CD4-positive, alpha-beta T cell (primary cell): Measurements from ENCODE around the gene NME7. TPM values are rescaled to one million over a fixed set of nuclear protein-coding genes. Genes with fewer than 3 reads are reported as not detected.
"Not testable (repeated sequence)": the region's sequence is repeated elsewhere in the genome, so short reads cannot be mapped to it uniquely, and the experiment has no call there.

Source experiments
- ATAC-seq: fragments of 200-7000 bp; cut with Tn5 transposase; one replicate; pipeline ENCODE4 v1.10.0; 2022; ENCODE audit warnings: mild to moderate bottlenecking; ENCODE audit not compliant: poor library complexity
- CTCF ChIA-PET: fragments of 350-600 bp; sonication (Branson Sonifier 250); formaldehyde crosslinking; loops from one replicate; lab custom pipeline; 2021; ENCODE audit warnings: antibody characterized with exemption, inconsistent platforms; lab: Charles Lee
- POLR2A ChIA-PET: fragments of 350-600 bp; sonication (Branson Sonifier 250); formaldehyde crosslinking; loops from one replicate; lab custom pipeline; 2021; ENCODE audit warnings: antibody characterized with exemption, inconsistent platforms; lab: Charles Lee
- DNase-seq, 14 experiments: peaks; one replicate each; pipeline ENCODE4 v3.0.0-alpha.2; 2013 to 2020; ENCODE audit warnings: mixed read lengths in 2 of 14
- H3K27ac ChIP-seq, 2 donors: one replicate each; pipeline versions ENCODE4 v1.5.1 to v1.7.0; 2013; ENCODE audit warnings: low read length in 2 of 2, low read depth in 1 of 2, mild to moderate bottlenecking in 1 of 2
- H3K27me3 ChIP-seq, 2 experiments: 1 replicate in 1 of 2; 2 replicates in 1 of 2; pipeline versions ENCODE4 v1.6.1 to v1.7.0; 2013; ENCODE audit warnings: low read length in 2 of 2, control low read depth in 1 of 2, mild to moderate bottlenecking in 1 of 2, moderate library complexity in 1 of 2; ENCODE audit not compliant: insufficient read depth in 2 of 2, control insufficient read depth in 1 of 2
- H3K36me3 ChIP-seq: one replicate; pipeline ENCODE4 v1.6.1; 2013; ENCODE audit warnings: low read length, control low read depth; ENCODE audit not compliant: insufficient read depth
- H3K4me1 ChIP-seq: one replicate; pipeline ENCODE4 v1.6.1; 2013; ENCODE audit warnings: low read length, control low read depth; ENCODE audit not compliant: insufficient read depth
- H3K4me3 ChIP-seq: one replicate; pipeline ENCODE4 v1.5.1; 2013; ENCODE audit warnings: mild to moderate bottlenecking, low read length, moderate library complexity
- H3K9me3 ChIP-seq, 2 experiments: 1 replicate in 1 of 2; 2 replicates in 1 of 2; pipeline versions ENCODE4 v1.6.1 to v1.7.0; 2013; ENCODE audit warnings: low read length in 2 of 2, mild to moderate bottlenecking in 2 of 2, control low read depth in 1 of 2, moderate library complexity in 1 of 2; ENCODE audit not compliant: control insufficient read depth in 1 of 2, insufficient read depth in 1 of 2
- H3K27ac Mint-ChIP-seq: one replicate; pipeline ENCODE4 v1.8.0; 2020; ENCODE audit warnings: mixed read lengths
- H3K27me3 Mint-ChIP-seq: one replicate; pipeline ENCODE4 v1.8.0; 2021; ENCODE audit warnings: mixed read lengths
- H3K36me3 Mint-ChIP-seq: one replicate; pipeline ENCODE4 v1.8.0; 2021; ENCODE audit warnings: low read depth, mixed read lengths
- H3K4me1 Mint-ChIP-seq: one replicate; pipeline ENCODE4 v1.8.0; 2021; ENCODE audit warnings: low read depth, mixed read lengths
- H3K4me3 Mint-ChIP-seq: one replicate; pipeline ENCODE4 v1.8.0; 2020; ENCODE audit warnings: mild to moderate bottlenecking, mixed read lengths
- H3K9me3 Mint-ChIP-seq: one replicate; pipeline ENCODE4 v1.8.0; 2020; ENCODE audit warnings: mixed read lengths
- CTCF ChIP-seq: fragments of 200-600 bp; IDR thresholded peaks from one replicate; pipeline ENCODE4 v1.8.0; 2022; ENCODE audit warnings: antibody characterized with exemption, mild to moderate bottlenecking
- intact Hi-C, 2 experiments: fragments of 100-400 bp; cut with DNase I in 1 of 2; cut with micrococcal nuclease in 1 of 2; formaldehyde crosslinking; loops; one replicate each; pipeline versions ENCODE4 v1.15.1 to v1.9.0; 2023 to 2025; cut with DNase I, micrococcal nuclease
- polyA plus RNA-seq, 2 donors: library from polyadenylated mRNA; unstranded; fragments of 120-200 nt; gene quantifications; one replicate each; pipeline ENCODE4 v1.2.1, GENCODE V29; 2013
- total RNA-seq, 174 experiments: library from RNA in 2 of 174; stranded (reverse) in 2 of 174; gene quantifications; one replicate each; pipeline ENCODE4 v1.2.3 and lab custom pipeline; 2021 to 2026

NME7 gene
- total RNA-seq: 1 to 10 TPM; 7.2 to 8.3 TPM
- 7.7 TPM for polyA plus RNA-seq (2013, experiment 1 of 2)
- 7.5 TPM for polyA plus RNA-seq (2013, experiment 2 of 2)
- 3.0 to 16.5 (median 8.7) reads per million in 172 experiments for total RNA-seq (lab: John Stamatoyannopoulos, UW)

GRCh38 chr1:169367686-169368405 lies at the start of gene NME7, which contains the start of gene BLZF1:
TSS of gene NME7 (minus strand) at chr1:169367797. CDS start at chr1:169367710, 87 bp downstream.
TSS of gene BLZF1 (plus strand) at chr1:169368195. CDS start at chr1:169369523, 1,328 bp downstream.
- DNase-seq (peak; percentile 95 to 99 (median 98)), ATAC-seq (peak; percentile 95)
- no peaks in the 10 kb centered on the region for H3K9me3 Mint-ChIP-seq
- H3K4me3 ChIP-seq: peak within 1 kb of the TSS; percentile 65
- TF ChIP-seq CTCF: no peak
- H3K4me1 ChIP-seq: peaks cover 8% of the 10 kb centered on the region
- intact Hi-C loops: loop anchor here (2.0 to 10.0 kb wide), 13 partner anchors 119 to 1653 kb away; partner anchors contain the start of genes METTL18 (in 2 of the 2), SCYL3 (in 2 of the 2), SLC19A2 (in 2 of the 2) and TIPRL (in 2 of the 2)
- H3K27ac Mint-ChIP-seq: no peak within 1 kb of the TSS
- H3K36me3 Mint-ChIP-seq: peaks cover 22% of the 10 kb centered on the region
- POLR2A ChIA-PET: interaction anchor here (0.5 to 2.0 kb wide), 15 partner anchors 10 to 1732 kb away, joined by 3 to 17 read pairs (median 4); partner anchors contain the start of genes CCDC181, METTL18, SCYL3 and SFT2D2
- CTCF ChIA-PET: interaction anchor here (1.2 to 1.9 kb wide), 6 partner anchors 12 to 1025 kb away, joined by 3 to 7 read pairs (median 4); partner anchors contain the start of gene KIFAP3
- no peaks in the 10 kb centered on the region for H3K27me3 ChIP-seq
- H3K9me3 ChIP-seq: no peaks in the 10 kb centered on the region
- H3K36me3 ChIP-seq: peaks cover 15% of the 10 kb centered on the region
- H3K4me1 Mint-ChIP-seq: peaks cover 34% of the 10 kb centered on the region
- no peak within 1 kb of the TSS for H3K4me3 Mint-ChIP-seq
- no peaks in the 10 kb centered on the region for H3K27me3 Mint-ChIP-seq
- peak within 1 kb of the TSS; percentile 89 to 94 for H3K27ac ChIP-seq

GRCh38 chr1:169414952-169415351 lies 47.4 kb upstream of the NME7 start:
- no peak for ATAC-seq

GRCh38 chr1:169408340-169408739 lies 40.7 kb upstream of the NME7 start:
- H3K4me3 Mint-ChIP-seq, DNase-seq, H3K27me3 Mint-ChIP-seq, H3K4me3 ChIP-seq, H3K36me3 Mint-ChIP-seq, H3K27me3 ChIP-seq, intact Hi-C loops, H3K27ac ChIP-seq, H3K4me1 Mint-ChIP-seq, H3K4me1 ChIP-seq, POLR2A ChIA-PET, H3K27ac Mint-ChIP-seq, ATAC-seq, H3K36me3 ChIP-seq, CTCF ChIA-PET: not testable (repeated sequence)
- peaks cover 17% of the 10 kb centered on the region for H3K9me3 Mint-ChIP-seq
- H3K9me3 ChIP-seq: peaks cover 3 to 11% of the 10 kb centered on the region in 2 experiments

More at GRCh38 chr1:169414952-169415351, 47.4 kb upstream of the NME7 start:
- no peak overlapping the region for H3K4me3 ChIP-seq
- ChIA-PET POLR2A (no interaction called here), CTCF (no interaction called here)
- Mint-ChIP-seq H3K4me3 (no peak overlapping the region), H3K4me1 (no peaks in the 10 kb centered on the region), H3K27me3 (peaks cover 7% of the 10 kb centered on the region), H3K9me3 (peaks cover 9% of the 10 kb centered on the region), H3K36me3 (no peaks in the 10 kb centered on the region), H3K27ac (no peak overlapping the region)
- no peak for DNase-seq
- TF ChIP-seq CTCF: no peak
- no peaks in the 10 kb centered on the region for H3K9me3 ChIP-seq
- no peaks in the 10 kb centered on the region for H3K4me1 ChIP-seq
- H3K27me3 ChIP-seq: no peaks in the 10 kb centered on the region
- no peak overlapping the region for H3K27ac ChIP-seq
- intact Hi-C loops: no loop called here
- no peaks in the 10 kb centered on the region for H3K36me3 ChIP-seq

GRCh38 chr1:169402578-169402977 lies 35.0 kb upstream of the NME7 start:
- H3K4me1 ChIP-seq, POLR2A ChIA-PET, DNase-seq, intact Hi-C loops, H3K4me3 ChIP-seq, H3K9me3 ChIP-seq, H3K36me3 ChIP-seq, H3K4me3 Mint-ChIP-seq, H3K27me3 Mint-ChIP-seq, H3K27ac Mint-ChIP-seq, ATAC-seq, CTCF ChIA-PET, H3K4me1 Mint-ChIP-seq, H3K27ac ChIP-seq, H3K27me3 ChIP-seq: not testable (repeated sequence)
- H3K9me3 Mint-ChIP-seq: peaks cover 13% of the 10 kb centered on the region
- peaks cover 19% of the 10 kb centered on the region for H3K36me3 Mint-ChIP-seq
